ENCODE data around the gene PRSS23.
"Not testable (repeated sequence)": the region's sequence is repeated elsewhere in the genome, so short reads cannot be mapped to it uniquely, and the experiment has no call there.

The PRSS23 gene

DNA sequence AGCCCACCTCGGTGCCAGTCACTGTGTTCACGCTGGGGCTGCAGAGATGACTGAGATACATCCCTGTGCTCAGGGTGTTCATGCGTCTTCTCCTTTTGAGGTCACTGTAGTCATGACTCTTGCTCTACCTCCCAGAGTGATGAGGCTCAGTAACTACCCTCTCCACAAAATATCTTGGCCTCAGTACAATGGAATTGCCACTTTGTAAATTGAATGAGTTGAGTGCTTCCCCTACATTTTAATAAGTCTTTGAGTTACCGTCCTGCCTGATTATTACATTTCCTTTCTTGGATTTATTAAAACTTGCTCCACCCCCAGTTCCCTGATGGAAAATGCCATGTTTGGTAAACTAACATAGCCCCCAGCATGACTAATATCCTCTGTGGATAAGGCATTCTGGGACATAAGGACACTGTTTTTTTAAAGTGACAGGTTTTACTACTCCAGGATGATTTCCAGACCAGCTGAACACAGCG lies 15.9 kb downstream of the PRSS23 start:
- peak; percentile 84 for DNase-seq (ENCODE audit: low read depth)
- no peak for TF ChIP-seq CTCF (IDR thresholded peaks at IDR 0.05; ENCODE audit: low read length, missing control alignments)
- H3K4me3 ChIP-seq (replicated peaks; ENCODE audit: low read depth, low read length): no peak overlapping the region

- DNase-seq (ENCODE audit: low read depth): peak; percentile 89
- peak; percentile 55 for TF ChIP-seq CTCF (IDR thresholded peaks at IDR 0.05; ENCODE audit: low read length, missing control alignments)
- no peak overlapping the region for H3K4me3 ChIP-seq (replicated peaks; ENCODE audit: low read depth, low read length)
Measured at GRCh38 chr11:86818462-86819192, 18.3 kb downstream of the PRSS23 start.

DNA sequence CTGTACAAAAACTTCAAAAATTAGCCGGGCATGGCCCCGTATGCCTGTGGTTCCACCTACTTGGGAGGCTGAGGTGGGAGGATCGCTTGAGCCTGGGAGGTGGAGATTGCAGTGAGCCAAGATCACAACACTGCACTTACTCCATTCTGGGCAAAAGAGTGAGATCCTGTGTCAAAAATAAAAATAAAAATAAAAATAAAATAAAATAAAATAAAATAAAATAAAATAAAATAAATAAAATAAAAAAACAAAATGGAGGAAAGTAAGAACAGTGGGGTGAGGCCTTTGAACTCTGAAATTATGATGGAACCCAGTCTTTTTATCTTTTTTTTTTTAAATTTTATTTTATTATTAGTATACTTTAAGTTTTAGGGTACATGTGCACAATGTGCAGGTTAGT lies 23.8 kb downstream of the PRSS23 start:
- H3K4me3 ChIP-seq (replicated peaks; ENCODE audit: low read depth, low read length); DNase-seq (ENCODE audit: low read depth): not testable (repeated sequence)

DNA sequence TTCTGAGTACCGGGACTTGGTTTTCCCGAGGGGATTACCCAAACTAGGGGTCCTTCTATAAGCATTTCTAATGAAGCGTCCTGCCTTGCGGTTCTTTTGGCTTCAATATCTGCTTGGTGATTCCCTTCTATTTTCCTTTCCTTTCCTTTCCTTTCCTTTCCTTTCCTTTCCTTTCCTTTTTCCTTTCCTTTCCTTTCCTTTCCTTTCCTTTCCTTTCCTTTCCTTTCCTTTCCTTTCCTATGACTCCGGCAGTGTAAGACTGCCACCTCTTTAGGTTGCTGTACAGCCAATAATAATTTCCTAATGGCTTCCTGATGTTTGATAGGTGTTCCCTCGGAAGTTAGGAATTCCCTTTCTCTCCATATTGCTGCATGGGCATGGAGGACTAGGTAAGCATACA lies 34.0 kb downstream of the PRSS23 start:
- not testable (repeated sequence) for DNase-seq (ENCODE audit: low read depth); H3K4me3 ChIP-seq (replicated peaks; ENCODE audit: low read depth, low read length)

DNA sequence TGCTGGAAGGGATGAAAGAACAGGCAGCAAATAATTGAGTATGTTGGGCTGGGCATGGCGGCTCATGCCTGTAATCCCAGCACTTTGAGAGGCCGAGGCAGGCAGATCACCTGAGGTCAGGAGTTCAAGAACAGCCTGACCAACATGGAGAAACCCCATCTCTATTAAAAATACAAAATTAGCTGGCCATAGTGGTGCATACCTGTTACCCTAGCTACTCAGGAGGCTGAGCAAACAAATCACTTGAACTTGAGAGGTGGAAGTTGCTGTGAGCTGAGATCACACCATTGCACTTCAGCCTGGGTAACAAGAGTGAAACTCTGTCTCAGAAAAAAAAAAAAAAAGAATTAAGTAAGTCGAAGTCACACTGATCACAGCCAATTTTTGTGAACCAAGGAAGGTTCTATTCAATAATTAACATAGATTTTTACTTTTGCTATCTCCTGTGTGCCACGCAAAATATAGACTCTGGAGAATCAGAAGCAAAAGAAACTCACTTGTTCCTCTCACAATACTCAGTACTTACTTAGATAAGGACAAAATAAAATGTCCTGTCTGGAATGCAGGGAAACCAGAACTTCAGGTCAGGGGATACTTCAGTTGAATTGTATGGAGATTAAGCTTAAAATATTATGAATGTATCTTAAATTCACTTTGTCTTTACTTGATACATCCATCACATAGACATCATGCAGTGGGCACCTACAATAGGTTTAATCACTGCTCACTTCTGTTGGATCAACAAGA lies 44.6 kb downstream of the PRSS23 start:
- DNase-seq (ENCODE audit: low read depth); H3K4me3 ChIP-seq (replicated peaks; ENCODE audit: low read depth, low read length): not testable (repeated sequence)

DNA sequence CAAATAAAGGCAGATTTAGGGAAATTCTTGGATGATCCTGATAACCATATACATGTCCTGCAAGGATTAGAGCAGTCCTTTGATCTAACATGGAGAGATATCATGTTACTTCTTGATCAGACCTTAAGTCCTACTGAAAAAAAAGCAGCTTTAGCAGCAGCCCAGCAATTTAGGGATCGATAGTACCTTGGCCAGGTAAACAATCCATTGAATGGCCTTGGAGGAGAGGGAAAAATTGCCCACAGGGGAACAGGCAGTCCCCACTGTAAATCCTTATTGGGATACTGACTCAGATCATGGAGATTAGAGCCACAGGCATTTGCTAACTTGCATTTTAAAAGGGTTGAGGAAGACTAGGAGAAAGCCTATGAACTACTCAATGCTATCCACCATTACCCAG lies 47.8 kb downstream of the PRSS23 start:
- no peak for DNase-seq (ENCODE audit: low read depth)
- TF ChIP-seq CTCF (IDR thresholded peaks at IDR 0.05; ENCODE audit: low read length, missing control alignments): no peak
- no peak overlapping the region for H3K4me3 ChIP-seq (replicated peaks; ENCODE audit: low read depth, low read length)

DNA sequence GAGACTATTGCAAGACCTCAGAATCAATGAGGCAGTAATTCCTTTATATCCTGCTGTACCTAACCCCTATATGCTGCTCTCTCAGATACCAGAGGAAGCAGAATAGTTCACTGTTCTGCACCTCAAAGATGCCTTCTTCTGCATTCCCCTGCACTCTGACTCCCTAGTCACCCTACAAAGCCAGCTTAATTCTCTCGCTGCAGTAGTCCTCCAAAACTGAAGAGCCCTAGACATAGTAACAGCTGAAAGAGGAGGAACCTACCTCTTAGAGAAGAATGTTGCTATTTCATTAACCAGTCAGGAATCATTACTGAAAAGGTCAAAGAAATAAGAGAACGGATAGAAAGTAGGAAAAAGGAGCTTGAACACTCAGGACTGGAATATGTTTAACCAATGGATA lies 49.3 kb downstream of the PRSS23 start:
- no peak overlapping the region for H3K4me3 ChIP-seq (replicated peaks; ENCODE audit: low read depth, low read length)
- DNase-seq (ENCODE audit: low read depth): no peak
- no peak for TF ChIP-seq CTCF (IDR thresholded peaks at IDR 0.05; ENCODE audit: low read length, missing control alignments)
